Panc1 (cell line): ENCODE results near the gene ATP11A. TPM values are rescaled to one million over a fixed set of nuclear protein-coding genes. Genes with fewer than 3 reads are reported as not detected.

Experiments
- ATAC-seq: fragments of 200-7000 bp; cut with Tn5 transposase; 2 replicates; pipeline ENCODE4 v1.9.1; 2020; ENCODE audit warnings: mild to moderate bottlenecking, moderate library complexity
- BruUV-seq: library from RNA; stranded (reverse); fragments of 400-500 nt; replicated peaks from 2 replicates; lab custom pipeline; 2021; lab: Mats Ljungman, UMichigan
- CTCF ChIA-PET: fragments of 300-600 bp; sonication (Branson Sonifier 250); formaldehyde crosslinking; loops from one replicate; lab custom pipeline; 2022; ENCODE audit warnings: antibody characterized with exemption; lab: Charles Lee
- POLR2A ChIA-PET: fragments of 300-600 bp; sonication (Branson Sonifier 250); formaldehyde crosslinking; loops from one replicate; lab custom pipeline; 2022; ENCODE audit warnings: antibody characterized with exemption; lab: Charles Lee
- DNase-seq: peaks from one replicate; pipeline ENCODE4 v3.0.0-alpha.2; 2010; ENCODE audit warnings: low read depth, low spot score
- H3K27ac ChIP-seq: 2 replicates; pipeline ENCODE4 v1.5.1; 2011; ENCODE audit warnings: mild to moderate bottlenecking, low read length, inconsistent platforms
- H3K27me3 ChIP-seq: fragments of 200-500 bp; sonication (Bioruptor generic); 2 replicates; pipeline ENCODE4 v1.6.0; 2014; ENCODE audit warnings: low read length, inconsistent platforms; ENCODE audit not compliant: control insufficient read depth, insufficient read depth
- H3K36me3 ChIP-seq: fragments of 200-500 bp; sonication (Bioruptor generic); 2 replicates; pipeline ENCODE4 v1.5.1; 2014; ENCODE audit warnings: inconsistent platforms, mild to moderate bottlenecking, low read length, moderate library complexity; ENCODE audit not compliant: control insufficient read depth, insufficient read depth
- H3K4me1 ChIP-seq: 2 replicates; pipeline ENCODE4 v1.5.1; 2011; ENCODE audit warnings: inconsistent platforms, mild to moderate bottlenecking, low read length, moderate library complexity; ENCODE audit not compliant: control insufficient read depth, insufficient read depth
- H3K4me3 ChIP-seq, 2 experiments: 2 replicates each; pipeline ENCODE4 v1.5.1; 2011 to 2012; ENCODE audit warnings: low read depth in 2 of 2, low read length in 2 of 2, mild to moderate bottlenecking in 2 of 2, inconsistent platforms in 1 of 2, moderate library complexity in 1 of 2
- H3K9me3 ChIP-seq: fragments of 200-500 bp; sonication (Bioruptor generic); 2 replicates; pipeline ENCODE4 v1.5.1; 2014; ENCODE audit warnings: low read depth, mild to moderate bottlenecking, inconsistent platforms, low read length, moderate library complexity; ENCODE audit not compliant: control insufficient read depth, insufficient read depth
- POLR2AphosphoS5 ChIP-seq: IDR thresholded peaks from 2 replicates; pipeline ENCODE4 v1.6.1; 2012; ENCODE audit warnings: mild to moderate bottlenecking, low read depth, low read length, moderate library complexity
- SIN3A ChIP-seq: IDR thresholded peaks from 2 replicates; pipeline ENCODE4 v1.6.1; 2012; ENCODE audit warnings: low read depth, mild to moderate bottlenecking, low read length, moderate library complexity, borderline replicate concordance; ENCODE audit not compliant: insufficient read depth
- TCF7L2 ChIP-seq: IDR thresholded peaks from 2 replicates; pipeline ENCODE4 v1.6.1; 2011; ENCODE audit warnings: mild to moderate bottlenecking, low read depth, low read length, inconsistent platforms
- in situ Hi-C: cut with HindIII; loops from 2 replicates; pipeline ENCODE4 v1.10.0; 2016; ENCODE audit warnings: low sequenced_read_pairs, low pct_unique_long_range_greater_than_20kb
- intact Hi-C: fragments of 100-400 bp; cut with micrococcal nuclease; formaldehyde crosslinking; loops from one replicate; pipeline ENCODE4 v1.10.0; 2022; ENCODE audit not compliant: unreplicated experiment
- total RNA-seq: library from RNA; stranded (reverse); gene quantifications from one replicate; pipeline ENCODE4 v1.2.1, GENCODE V29; 2021; ENCODE audit not compliant: unreplicated experiment
- TF ChIP-seq, protein P1 (sequence below): fragments of 450-650 bp; IDR thresholded peaks from 2 replicates; pipeline ENCODE4 v1.5.1; 2017; ENCODE audit warnings: mild to moderate bottlenecking
- TF ChIP-seq, protein P2 (sequence below), 2 experiments: IDR thresholded peaks; 2 replicates each; pipeline ENCODE4 v1.6.1; 2011 to 2012; ENCODE audit warnings: low read depth in 2 of 2, control low read depth in 1 of 2, low read length in 1 of 2, mild to moderate bottlenecking in 1 of 2, moderate library complexity in 1 of 2; ENCODE audit not compliant: insufficient read depth in 1 of 2

ATP11A gene
- total RNA-seq, 1 experiment from 2014 or later, result 85.8 TPM

DNA sequence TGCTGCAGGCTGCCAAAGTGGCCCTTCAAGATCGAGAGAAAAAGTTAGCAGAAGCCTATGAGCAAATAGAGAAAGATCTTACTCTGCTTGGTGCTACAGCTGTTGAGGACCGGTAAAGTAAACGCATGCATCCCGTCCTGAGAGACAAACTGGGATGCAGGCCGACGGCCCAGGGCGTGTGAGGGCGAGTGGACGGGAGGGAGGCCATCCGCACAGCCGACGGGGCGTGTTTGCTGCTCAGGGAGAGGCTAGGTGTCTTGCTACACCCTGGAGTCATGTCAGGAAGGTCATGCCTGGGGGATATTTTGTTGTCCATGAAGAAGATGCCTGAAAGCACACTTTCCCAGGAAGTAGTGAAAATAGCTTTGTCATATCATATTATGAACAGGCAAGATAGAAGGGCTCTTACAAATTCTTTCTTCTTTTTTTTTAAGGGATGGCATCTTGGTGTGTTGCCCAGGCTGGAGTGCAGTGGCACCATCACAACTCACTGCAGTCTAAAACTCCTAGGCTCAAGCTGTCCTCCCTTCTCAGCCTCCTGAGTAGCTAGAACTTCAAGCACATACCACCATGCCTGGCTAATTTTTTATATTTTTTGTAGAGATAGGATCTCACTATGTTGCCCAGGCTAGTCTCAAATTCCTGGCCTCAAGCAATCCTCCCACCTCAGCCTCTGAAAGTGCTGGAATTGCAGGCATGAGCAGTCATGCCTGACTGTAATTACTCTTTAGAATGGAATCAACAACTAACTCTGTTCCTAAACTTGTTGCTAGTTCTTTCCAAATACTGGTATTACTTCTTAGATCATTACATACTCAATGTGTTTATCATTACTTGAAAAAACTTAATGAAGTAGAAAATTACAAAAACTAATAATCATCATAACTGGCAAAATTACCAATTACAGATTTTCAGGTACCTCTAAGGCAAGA lies 161.5 kb downstream of the ATP11A start:
- Histone ChIP-seq H3K4me3 (no peak overlapping the region), H3K4me1 (no peaks in the 10 kb centered on the region), H3K9me3 (no peaks in the 10 kb centered on the region), H3K36me3 (no peaks in the 10 kb centered on the region; the same call in 1 of the 2 replicates), H3K27me3 (no peaks in the 10 kb centered on the region), H3K27ac (no peak overlapping the region)
- no peak for TF ChIP-seq POLR2AphosphoS5
- no peak for TF ChIP-seq TCF7L2
- TF ChIP-seq, protein P1, sequence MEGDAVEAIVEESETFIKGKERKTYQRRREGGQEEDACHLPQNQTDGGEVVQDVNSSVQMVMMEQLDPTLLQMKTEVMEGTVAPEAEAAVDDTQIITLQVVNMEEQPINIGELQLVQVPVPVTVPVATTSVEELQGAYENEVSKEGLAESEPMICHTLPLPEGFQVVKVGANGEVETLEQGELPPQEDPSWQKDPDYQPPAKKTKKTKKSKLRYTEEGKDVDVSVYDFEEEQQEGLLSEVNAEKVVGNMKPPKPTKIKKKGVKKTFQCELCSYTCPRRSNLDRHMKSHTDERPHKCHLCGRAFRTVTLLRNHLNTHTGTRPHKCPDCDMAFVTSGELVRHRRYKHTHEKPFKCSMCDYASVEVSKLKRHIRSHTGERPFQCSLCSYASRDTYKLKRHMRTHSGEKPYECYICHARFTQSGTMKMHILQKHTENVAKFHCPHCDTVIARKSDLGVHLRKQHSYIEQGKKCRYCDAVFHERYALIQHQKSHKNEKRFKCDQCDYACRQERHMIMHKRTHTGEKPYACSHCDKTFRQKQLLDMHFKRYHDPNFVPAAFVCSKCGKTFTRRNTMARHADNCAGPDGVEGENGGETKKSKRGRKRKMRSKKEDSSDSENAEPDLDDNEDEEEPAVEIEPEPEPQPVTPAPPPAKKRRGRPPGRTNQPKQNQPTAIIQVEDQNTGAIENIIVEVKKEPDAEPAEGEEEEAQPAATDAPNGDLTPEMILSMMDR, result no peak
- TF ChIP-seq, protein P2, sequence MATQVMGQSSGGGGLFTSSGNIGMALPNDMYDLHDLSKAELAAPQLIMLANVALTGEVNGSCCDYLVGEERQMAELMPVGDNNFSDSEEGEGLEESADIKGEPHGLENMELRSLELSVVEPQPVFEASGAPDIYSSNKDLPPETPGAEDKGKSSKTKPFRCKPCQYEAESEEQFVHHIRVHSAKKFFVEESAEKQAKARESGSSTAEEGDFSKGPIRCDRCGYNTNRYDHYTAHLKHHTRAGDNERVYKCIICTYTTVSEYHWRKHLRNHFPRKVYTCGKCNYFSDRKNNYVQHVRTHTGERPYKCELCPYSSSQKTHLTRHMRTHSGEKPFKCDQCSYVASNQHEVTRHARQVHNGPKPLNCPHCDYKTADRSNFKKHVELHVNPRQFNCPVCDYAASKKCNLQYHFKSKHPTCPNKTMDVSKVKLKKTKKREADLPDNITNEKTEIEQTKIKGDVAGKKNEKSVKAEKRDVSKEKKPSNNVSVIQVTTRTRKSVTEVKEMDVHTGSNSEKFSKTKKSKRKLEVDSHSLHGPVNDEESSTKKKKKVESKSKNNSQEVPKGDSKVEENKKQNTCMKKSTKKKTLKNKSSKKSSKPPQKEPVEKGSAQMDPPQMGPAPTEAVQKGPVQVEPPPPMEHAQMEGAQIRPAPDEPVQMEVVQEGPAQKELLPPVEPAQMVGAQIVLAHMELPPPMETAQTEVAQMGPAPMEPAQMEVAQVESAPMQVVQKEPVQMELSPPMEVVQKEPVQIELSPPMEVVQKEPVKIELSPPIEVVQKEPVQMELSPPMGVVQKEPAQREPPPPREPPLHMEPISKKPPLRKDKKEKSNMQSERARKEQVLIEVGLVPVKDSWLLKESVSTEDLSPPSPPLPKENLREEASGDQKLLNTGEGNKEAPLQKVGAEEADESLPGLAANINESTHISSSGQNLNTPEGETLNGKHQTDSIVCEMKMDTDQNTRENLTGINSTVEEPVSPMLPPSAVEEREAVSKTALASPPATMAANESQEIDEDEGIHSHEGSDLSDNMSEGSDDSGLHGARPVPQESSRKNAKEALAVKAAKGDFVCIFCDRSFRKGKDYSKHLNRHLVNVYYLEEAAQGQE (IDR thresholded peaks at IDR 0.05; ENCODE audit: insufficient read depth in 1 of 2, low read depth in 2 of 2, low read length in 1 of 2), result no peak
- no peak for TF ChIP-seq SIN3A
- ChIA-PET POLR2A (no interaction called here), CTCF (no interaction called here)
- BruUV-seq, result no TSS peak
- intact Hi-C loops (no loop called here), in situ Hi-C loops (no loop called here)
- ATAC-seq (no peak), DNase-seq (no peak)

DNA sequence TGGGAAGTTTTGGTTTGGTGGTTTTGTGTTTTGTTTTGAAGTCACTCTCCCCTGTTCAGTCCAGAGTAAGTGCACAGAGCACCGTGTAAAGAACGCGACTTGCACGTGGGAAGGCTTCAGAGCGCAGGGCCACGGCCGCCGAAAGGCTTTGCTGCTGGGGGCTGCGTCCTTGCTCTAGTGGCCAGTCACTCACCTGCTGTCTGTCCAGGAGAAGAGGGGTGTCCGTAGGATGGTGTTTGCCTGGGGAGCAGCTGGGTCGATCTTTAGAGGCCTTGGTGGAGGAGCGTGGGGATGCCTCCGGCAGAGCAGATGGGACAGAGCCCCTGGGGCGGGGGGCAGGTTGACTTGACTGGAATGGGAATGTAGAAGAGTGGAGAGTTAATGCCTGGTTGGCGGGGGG lies 162.6 kb downstream of the ATP11A start:
- CTCF ChIA-PET, result no interaction called here
- intact Hi-C loops, result no loop called here
- TF ChIP-seq, protein P2 (IDR thresholded peaks at IDR 0.05; ENCODE audit: insufficient read depth in 1 of 2, low read depth in 2 of 2, low read length in 1 of 2), result no peak
- TF ChIP-seq, protein P1, result no peak
- no peak for TF ChIP-seq POLR2AphosphoS5
- no peak for TF ChIP-seq SIN3A
- TF ChIP-seq TCF7L2, result no peak

More for the DNA sequence above, 162.6 kb downstream of the ATP11A start:
- in situ Hi-C loops, result no loop called here
- H3K4me3 ChIP-seq, result no peak overlapping the region
- POLR2A ChIA-PET, result no interaction called here
- H3K27ac ChIP-seq, result no peak overlapping the region
- H3K27me3 ChIP-seq, result no peaks in the 10 kb centered on the region
- BruUV-seq, result no TSS peak
- peaks cover 4% of the 10 kb centered on the region; the same call in 1 of the 2 replicates for H3K36me3 ChIP-seq
- no peak for ATAC-seq
- no peaks in the 10 kb centered on the region for H3K4me1 ChIP-seq
- no peak for DNase-seq
- no peaks in the 10 kb centered on the region for H3K9me3 ChIP-seq
